HG02840 (cell line): ENCODE results near the gene SMIM35.

Experiments
- ATAC-seq: cut with Tn5 transposase; IDR thresholded peaks from one replicate; pipeline ENCODE4 v1.9.1; 2021; ENCODE audit warnings: mild to moderate bottlenecking, moderate library complexity, moderate number of reproducible peaks; ENCODE audit not compliant: unreplicated experiment, low FRiP score

Gene SMIM35

GRCh38 chr11:118060081-118060661, 26.6 kb downstream of the SMIM35 start:
- ATAC-seq = no peak

- ATAC-seq = no peak
Observed at GRCh38 chr11:118059246-118059940, 27.4 kb downstream of the SMIM35 start.

DNA sequence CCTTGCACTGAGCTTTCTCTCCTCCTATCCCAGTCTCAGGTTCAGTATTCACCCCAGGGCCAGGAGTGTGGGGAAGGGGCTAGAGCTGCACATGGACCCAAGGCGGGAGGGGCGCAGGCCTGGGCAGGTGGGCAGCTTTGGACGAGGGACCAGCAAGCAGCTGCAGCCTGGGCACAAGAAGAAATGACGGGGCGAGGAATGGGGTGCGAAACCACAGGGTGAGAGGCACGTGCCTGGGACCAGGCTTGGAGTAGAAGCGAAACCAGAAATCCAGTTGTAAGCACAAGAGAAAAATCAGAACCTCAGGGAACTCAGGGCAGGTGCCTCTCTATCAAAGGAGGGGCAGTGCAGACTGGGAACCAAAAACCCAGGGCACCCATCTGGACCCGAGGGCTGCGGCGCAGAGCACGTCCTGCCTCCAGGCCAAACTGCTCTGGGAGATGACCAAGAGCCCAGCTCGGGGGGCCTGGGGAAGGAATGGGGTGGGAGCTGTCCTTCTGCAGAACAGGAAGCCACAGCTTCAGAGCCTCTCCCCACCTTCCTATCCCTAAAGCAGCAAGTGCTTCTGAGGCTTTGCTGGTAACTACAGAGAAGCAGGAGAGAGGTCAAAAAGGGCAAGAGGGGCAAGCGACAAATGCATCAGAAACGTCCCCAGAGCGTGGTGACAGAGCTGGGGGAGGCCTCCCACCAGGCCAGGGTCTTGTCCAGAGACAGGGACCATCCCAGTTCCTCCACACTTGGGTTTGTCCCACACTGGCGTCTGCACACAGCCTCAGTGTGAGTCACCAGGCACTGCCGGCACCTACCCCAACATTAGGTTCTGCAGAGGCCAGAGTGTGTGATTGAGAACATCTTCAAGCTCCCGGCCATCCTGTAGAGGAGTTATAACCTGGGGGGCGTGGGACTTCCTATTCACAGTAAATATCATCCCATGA, 28.2 kb downstream of the SMIM35 start:
- ATAC-seq = no peak

DNA sequence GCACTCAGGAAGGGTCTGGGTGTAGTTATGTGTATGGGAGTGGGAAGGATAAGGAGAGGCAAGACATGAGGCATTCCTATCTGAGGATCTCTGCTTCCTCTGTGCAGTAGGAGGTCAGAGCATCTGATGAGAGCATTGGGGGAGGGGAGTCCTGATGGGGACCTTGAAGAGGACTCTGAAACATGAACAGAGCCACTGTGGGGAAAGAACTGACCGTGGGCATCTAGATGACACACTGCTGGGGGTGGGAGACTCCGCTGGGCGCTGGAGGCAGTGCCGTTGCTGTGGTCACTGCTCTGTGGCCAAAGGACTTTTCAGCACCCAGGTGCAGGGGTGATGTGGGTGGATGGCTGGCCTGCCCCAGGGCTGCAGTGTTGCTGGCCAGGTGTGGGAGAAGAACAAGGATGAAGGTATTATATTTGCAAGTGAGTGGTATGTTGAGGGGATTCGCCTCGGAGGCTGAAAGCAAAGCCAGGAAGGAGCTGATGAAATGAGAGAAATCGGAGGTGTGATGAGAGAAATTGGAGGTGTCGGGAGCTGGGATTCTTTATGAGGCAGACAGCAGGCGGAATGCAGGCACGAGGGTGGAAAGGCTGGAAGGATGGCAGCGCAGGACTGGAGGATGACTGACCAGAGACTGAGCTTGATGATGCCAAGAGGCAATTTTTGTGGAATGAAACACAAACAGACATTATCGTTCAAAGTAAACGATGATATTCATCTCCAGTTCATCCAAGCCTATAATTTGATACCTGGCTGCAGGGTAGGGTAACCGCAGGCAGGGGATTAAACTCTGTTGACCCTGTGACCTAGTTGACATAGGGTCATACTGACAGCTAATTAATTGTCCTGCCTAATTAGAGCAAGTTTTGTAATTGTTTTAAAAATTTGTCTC, 29.3 kb downstream of the SMIM35 start:
- ATAC-seq = no peak

DNA sequence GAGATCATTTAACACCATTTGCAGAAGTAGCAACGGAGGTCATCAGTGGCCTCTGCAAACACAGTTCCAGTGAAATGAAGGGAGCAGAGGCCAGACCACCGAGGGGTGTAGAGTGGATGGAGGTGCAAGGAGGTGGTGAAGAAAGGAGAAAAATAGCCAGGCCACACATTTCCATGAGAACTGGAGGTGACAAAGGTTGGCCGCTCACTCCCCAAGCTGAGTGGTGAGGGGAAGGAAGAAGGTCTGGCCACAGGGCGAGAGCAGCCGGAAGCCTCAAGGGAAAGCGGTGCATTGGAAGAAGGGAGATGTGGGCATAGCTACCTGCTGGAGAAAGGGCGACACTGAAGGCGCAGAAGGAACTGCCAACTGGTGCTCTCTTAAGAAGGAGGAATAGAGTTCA, 30.0 kb downstream of the SMIM35 start:
- ATAC-seq = no peak

- no peak for ATAC-seq
Observed at GRCh38 chr11:118055966-118056365, 30.8 kb downstream of the SMIM35 start.

DNA sequence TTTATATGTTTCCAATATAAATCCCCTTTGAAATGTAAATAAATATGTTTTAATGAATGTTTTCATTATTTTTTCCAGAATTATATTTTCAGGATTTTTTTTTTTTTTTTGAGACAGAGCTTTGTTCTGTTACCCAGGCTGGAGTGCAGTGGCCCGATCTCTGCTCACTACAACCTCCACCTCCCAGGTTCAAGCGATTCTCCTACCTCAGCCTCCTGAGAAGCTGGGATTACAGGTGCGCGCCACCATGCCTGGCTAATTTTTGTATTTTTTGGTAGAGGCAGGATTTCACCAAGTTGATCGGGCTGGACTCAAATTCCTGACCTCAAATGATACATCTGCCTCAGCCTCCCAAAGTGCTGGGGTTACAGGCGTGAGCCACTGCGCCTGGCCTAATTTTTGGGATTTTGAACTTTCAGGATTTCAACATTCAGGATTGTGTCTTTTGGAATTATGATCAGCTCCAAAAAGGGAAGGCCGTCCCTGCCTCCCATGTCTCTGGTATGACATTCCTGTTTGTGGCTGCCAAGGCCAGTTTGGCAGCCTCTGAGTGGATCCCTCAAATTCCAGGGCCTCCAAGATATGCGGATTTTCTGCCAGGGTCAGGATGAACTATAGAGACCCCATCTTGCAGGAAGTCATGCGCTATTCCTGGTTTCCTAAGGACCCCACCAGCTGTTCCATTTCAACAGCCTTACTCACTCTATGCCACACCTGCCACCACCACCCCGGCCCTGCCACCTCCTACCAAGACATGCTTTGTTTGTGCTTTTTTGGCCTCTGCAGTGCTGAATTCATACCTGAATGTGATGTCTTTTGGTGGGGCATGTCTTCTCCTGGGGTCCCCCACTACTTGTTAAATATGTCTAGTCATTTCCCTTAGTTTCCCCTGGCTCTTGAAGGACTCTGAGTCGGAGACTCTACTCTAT, 31.8 kb downstream of the SMIM35 start:
- ATAC-seq = no peak

DNA sequence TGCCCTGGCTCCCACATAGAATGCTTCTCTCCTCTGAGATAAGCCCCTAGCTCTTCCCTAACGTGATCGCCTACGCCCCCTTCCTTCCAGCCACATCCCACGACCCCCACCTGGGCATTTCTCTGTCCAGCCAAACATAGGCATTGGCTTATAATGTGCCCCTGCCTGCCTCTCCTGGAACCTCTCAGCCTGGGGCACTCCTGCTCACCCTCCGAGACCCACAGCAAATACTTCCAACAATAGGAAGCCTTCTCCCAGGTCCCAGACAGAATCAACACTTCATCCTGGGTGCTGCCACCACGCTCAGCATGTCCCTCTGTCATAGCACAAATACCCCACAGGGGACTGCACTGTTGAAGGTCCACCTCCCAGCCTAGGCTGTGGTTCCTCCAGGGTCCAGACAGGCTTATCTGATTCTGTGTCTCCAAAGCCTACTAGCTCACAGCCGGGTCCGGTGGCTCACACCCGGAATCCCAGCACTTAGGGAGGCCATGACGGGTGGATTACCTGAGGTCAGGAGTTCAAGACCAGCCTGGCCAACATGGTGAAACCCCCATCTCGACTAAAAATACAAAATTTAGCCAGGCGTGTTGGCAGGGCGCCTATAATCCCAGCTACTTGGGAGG, 34.1 kb downstream of the SMIM35 start:
- no peak for ATAC-seq

- ATAC-seq = no peak
Observed at GRCh38 chr11:118051611-118052461, 34.9 kb downstream of the SMIM35 start.

DNA sequence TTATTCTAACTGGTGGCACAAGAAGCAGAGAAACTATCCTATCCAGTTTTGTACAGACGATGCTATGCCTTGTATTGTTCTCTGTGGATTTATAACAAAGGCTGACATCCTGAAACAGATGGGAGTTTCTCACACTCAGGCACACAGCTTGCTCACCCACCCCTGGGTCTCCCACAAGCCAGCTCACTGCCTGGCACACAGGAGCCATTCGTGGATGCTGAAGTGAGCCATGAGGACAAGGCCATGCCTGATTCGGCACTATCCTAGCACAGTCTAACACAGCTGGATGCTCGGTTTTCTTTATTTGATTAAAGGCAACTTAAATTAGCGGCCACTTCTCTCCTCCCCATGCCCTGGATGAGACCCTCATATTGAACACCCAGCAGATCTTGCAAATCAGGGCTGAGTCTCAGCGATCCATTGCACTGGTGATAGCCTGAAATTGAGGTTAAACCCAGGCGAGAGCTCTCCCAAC, 35.6 kb downstream of the SMIM35 start:
- ATAC-seq = no peak

DNA sequence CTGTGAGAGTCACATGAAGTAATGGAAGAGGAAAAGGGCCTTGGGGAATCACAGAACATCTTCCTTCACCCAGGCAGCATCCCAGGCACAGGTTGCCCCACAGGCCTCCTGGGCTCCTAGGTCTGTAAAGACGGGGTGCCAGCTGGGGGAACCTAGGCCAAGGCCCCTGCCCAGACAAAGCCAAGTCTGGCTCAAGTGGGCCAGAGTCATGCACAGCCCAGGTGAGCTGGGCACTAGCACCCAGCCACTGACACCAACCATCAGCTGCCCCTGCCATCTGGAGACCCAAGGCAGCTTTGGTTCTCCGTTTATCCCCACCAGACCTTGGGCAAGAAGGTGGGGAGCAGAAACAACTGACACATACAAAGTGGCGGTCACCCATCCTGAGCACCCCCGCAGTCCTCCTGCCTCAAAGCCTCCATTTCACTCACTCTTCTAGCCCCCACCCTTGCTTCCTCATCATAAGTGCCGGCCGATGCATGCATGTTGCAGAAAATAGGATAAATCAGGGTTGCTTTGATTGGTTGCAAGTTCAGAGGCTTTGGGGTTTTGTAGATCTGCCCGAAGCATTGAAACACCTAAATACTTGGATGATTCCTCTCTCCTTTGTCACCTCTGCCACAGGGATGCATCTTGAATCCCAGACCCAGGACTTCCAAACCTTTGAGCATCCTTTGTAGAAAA, 36.4 kb downstream of the SMIM35 start:
- ATAC-seq = no peak

DNA sequence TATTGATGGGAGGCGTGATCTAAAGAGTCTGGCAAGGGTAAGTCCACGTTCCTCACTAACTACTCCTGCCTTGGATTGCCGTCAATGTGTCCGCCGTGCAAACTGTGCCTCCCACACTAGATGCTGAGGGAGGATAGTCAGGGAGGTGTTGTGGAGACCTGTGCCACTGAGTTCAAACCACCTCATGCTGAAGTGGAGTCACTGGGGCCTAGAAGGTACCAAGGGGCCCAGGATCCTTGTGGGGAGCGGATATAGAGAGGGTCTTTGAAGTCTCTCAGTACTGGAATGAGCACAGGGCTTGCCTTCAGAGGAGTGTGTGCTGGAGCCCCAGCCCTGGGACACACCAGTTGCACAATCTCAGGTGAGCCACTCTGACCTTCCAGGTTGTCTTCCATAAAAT, 37.0 kb downstream of the SMIM35 start:
- ATAC-seq = no peak

DNA sequence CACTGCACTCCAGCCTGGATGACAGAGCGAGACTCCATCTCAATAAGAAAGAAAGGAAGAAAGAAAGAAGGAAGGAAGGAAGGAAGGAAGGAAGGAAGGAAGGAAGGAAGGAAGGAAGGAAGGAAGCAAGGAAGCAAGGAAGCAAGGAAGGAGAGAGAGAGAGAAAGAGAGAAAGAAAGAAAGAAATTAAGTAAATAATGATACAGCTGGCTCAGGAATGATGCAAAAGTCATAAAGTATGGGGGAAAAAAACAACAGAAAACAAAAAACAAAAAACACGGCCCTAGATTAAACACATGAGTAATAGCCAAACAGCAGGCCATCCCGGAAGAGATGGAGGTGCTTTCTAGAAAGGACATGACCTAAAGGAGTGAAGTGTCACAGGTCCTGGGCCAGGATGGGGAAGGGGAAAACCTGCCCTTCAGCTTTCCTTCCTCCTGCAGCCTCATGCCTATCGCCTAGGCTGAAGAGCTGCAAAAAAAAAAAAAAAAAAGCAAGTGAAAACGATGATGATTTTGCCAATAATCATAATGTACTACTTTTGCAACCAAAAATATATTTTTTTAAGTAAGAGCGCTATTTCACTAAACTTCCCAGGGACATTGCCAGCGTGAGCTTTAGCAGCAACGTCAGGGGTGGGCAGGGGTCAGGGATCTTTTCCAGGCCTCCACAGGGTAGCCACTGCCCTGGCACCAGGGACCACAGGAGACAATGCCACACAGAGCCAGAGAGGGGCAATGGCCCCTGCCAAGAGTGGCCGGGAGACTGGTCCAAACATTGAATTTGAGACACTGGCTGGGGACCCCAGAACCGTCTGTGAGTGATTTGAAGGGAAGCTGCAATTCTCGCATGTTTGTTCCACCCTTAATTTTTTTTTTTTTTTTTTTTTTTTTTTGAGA, 38.0 kb downstream of the SMIM35 start:
- ATAC-seq = no peak

GRCh38 chr11:118047749-118048148, 39.0 kb downstream of the SMIM35 start:
- no peak for ATAC-seq

GRCh38 chr11:118046964-118047700, 39.6 kb downstream of the SMIM35 start:
- ATAC-seq = no peak
